ENCODE results near the gene TCF20. TPM values are rescaled to one million over a fixed set of nuclear protein-coding genes. Genes with fewer than 3 reads are reported as not detected.

The TCF20 gene
- polyA plus RNA-seq, 3 donors = 0.67 to 11.1 (median 0.99) TPM

DNA sequence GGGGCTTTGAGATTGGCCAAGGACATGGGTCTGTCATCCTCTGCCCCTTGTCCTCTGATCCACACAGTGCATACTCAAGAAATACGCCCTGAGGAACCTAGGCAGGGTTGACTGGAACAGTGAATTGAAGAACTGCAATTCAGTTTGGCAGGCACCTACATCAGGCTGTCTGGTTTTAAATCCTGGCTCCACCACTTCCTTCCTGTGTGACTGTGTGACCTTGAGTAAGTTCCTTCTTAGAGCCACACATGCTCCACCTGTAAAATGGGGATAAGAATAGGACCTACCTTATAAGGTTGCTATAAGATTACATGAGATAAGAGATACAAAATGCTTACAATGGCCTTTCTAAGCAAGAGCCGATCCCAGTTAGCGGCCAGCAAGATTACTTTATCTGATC is 15.8 kb upstream of the TCF20 start:
- peaks cover 0 to 6% of the 10 kb centered on the region in 2 donors for H3K9me3 ChIP-seq (replicated peaks in 1 of 2; ENCODE audit: control insufficient read depth in 1 of 2, insufficient read depth in 1 of 2, low read length in 2 of 2)
- no peaks in the 10 kb centered on the region for H4K20me1 ChIP-seq (ENCODE audit: insufficient read depth, low read length)
- Mint-ChIP-seq H3K27me3 (ENCODE audit: low read depth in 3 of 3) (peaks cover 36 to 56% (median 45%) of the 10 kb centered on the region in 3 donors), H3K4me1 (peaks cover 13% of the 10 kb centered on the region), H3K27ac (no peak overlapping the region), H3K4me3 (no peak overlapping the region), H3K36me3 (peaks cover 0 to 3% of the 10 kb centered on the region in 2 donors), H3K9me3 (peaks cover 0 to 7% (median 3%) of the 10 kb centered on the region in 7 donors)
- H2AFZ ChIP-seq (ENCODE audit: insufficient read depth, low read depth, low read length, poor library complexity, severe bottlenecking) = no peak overlapping the region
- H3K4me1 ChIP-seq (ENCODE audit: control insufficient read depth in 1 of 2, insufficient read depth in 2 of 2, low read length in 2 of 2) = peaks cover 7 to 16% of the 10 kb centered on the region in 2 donors
- H3K4me3 ChIP-seq (replicated peaks in 1 of 3; ENCODE audit: low read depth in 2 of 3, low read length in 3 of 3) = no peak overlapping the region
- TF ChIP-seq, protein P1, sequence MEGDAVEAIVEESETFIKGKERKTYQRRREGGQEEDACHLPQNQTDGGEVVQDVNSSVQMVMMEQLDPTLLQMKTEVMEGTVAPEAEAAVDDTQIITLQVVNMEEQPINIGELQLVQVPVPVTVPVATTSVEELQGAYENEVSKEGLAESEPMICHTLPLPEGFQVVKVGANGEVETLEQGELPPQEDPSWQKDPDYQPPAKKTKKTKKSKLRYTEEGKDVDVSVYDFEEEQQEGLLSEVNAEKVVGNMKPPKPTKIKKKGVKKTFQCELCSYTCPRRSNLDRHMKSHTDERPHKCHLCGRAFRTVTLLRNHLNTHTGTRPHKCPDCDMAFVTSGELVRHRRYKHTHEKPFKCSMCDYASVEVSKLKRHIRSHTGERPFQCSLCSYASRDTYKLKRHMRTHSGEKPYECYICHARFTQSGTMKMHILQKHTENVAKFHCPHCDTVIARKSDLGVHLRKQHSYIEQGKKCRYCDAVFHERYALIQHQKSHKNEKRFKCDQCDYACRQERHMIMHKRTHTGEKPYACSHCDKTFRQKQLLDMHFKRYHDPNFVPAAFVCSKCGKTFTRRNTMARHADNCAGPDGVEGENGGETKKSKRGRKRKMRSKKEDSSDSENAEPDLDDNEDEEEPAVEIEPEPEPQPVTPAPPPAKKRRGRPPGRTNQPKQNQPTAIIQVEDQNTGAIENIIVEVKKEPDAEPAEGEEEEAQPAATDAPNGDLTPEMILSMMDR (IDR thresholded peaks at IDR 0.05) = no peak
- peaks cover 13 to 34% of the 10 kb centered on the region in 2 donors for H3K27me3 ChIP-seq (ENCODE audit: control insufficient read depth in 2 of 2, insufficient read depth in 2 of 2, low read length in 2 of 2)
- no peak overlapping the region for H3K4me2 ChIP-seq (replicated peaks; ENCODE audit: extremely low read depth, low read length, poor library complexity, severe bottlenecking)
- intact Hi-C loops (cut with micrococcal nuclease) = no loop called here
- H3K27ac ChIP-seq (ENCODE audit: low read depth in 1 of 2, low read length in 2 of 2) = no peak overlapping the region
- WGBS (ENCODE audit: insufficient coverage) = 67% methylated on average over 3 of the region's 3 CpGs
- DNase-seq = no peak
- H3K9ac ChIP-seq (ENCODE audit: insufficient read depth, low read length, poor library complexity, severe bottlenecking) = no peak overlapping the region
- no peaks in the 10 kb centered on the region for H3K79me2 ChIP-seq (ENCODE audit: insufficient read depth, low read length)
- H3K36me3 ChIP-seq (replicated peaks in 1 of 2; ENCODE audit: control insufficient read depth in 1 of 2, insufficient read depth in 2 of 2, low read length in 2 of 2) = no peaks in the 10 kb centered on the region

DNA sequence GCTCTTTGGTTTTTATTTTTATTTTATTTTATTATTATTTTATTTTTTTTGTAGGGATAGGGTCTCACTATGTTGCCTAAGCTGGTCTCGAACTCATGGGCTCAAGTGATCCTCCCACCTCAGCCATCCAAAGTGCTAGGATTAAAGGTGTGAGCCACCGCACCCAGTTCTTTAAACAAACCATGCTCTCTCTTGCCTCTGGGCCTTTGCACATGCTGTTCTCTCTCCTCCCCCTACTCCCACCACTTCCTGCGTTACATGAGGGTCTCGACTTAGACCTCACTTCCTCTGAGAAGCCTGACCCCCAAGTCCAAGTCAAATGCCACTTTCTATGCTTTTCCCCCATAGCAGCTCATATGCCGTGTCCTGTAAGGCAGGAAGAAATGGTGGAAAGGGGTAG is 15.2 kb upstream of the TCF20 start:
- H3K36me3 ChIP-seq (replicated peaks in 1 of 2; ENCODE audit: control insufficient read depth in 1 of 2, insufficient read depth in 2 of 2, low read length in 2 of 2) = no peaks in the 10 kb centered on the region
- DNase-seq = no peak
- intact Hi-C loops (cut with micrococcal nuclease) = no loop called here
- no peak overlapping the region for H3K27ac ChIP-seq (ENCODE audit: low read depth in 1 of 2, low read length in 2 of 2)
- Mint-ChIP-seq H3K36me3 (peaks cover 0 to 3% of the 10 kb centered on the region in 2 donors), H3K9me3 (peaks cover 0 to 7% (median 3%) of the 10 kb centered on the region in 7 donors), H3K27ac (no peak overlapping the region), H3K4me1 (peaks cover 13% of the 10 kb centered on the region), H3K27me3 (ENCODE audit: low read depth in 3 of 3) (peaks cover 34 to 62% (median 45%) of the 10 kb centered on the region in 3 donors), H3K4me3 (peak overlapping the region in 1 of 2 donors; percentile 48)
- H3K27me3 ChIP-seq (ENCODE audit: control insufficient read depth in 2 of 2, insufficient read depth in 2 of 2, low read length in 2 of 2) = peaks cover 13 to 36% of the 10 kb centered on the region in 2 donors
- no peak overlapping the region for H3K4me3 ChIP-seq (replicated peaks in 1 of 3; ENCODE audit: low read depth in 2 of 3, low read length in 3 of 3)
- TF ChIP-seq, protein P1 (IDR thresholded peaks at IDR 0.05) = no peak
- H3K9me3 ChIP-seq (replicated peaks in 1 of 2; ENCODE audit: control insufficient read depth in 1 of 2, insufficient read depth in 1 of 2, low read length in 2 of 2) = peaks cover 0 to 6% of the 10 kb centered on the region in 2 donors
- no peak overlapping the region for H2AFZ ChIP-seq (ENCODE audit: insufficient read depth, low read depth, low read length, poor library complexity, severe bottlenecking)
- peaks cover 7 to 16% of the 10 kb centered on the region in 2 donors for H3K4me1 ChIP-seq (ENCODE audit: control insufficient read depth in 1 of 2, insufficient read depth in 2 of 2, low read length in 2 of 2)
- H3K4me2 ChIP-seq (replicated peaks; ENCODE audit: extremely low read depth, low read length, poor library complexity, severe bottlenecking) = no peak overlapping the region
- H4K20me1 ChIP-seq (ENCODE audit: insufficient read depth, low read length) = no peaks in the 10 kb centered on the region
- 100% methylated on average over 2 of the region's 5 CpGs for WGBS (ENCODE audit: insufficient coverage)
- no peaks in the 10 kb centered on the region for H3K79me2 ChIP-seq (ENCODE audit: insufficient read depth, low read length)
- no peak overlapping the region for H3K9ac ChIP-seq (ENCODE audit: insufficient read depth, low read length, poor library complexity, severe bottlenecking)
